H9 (cell line): ENCODE data around the gene CELA2B. TPM values are rescaled to one million over a fixed set of nuclear protein-coding genes. Genes with fewer than 3 reads are reported as not detected.

Source experiments
- DNase-seq: peaks from one replicate; pipeline ENCODE4 v3.0.0-alpha.2; 2017
- H2AFZ ChIP-seq: one replicate; pipeline ENCODE4 v1.6.1; 2013; ENCODE audit warnings: mild to moderate bottlenecking, low read length, control low read depth, moderate library complexity
- H2AK5ac ChIP-seq: 2 replicates; pipeline ENCODE4 v1.6.1; 2013; ENCODE audit warnings: low read length, control low read depth, mixed read lengths; ENCODE audit not compliant: insufficient read length
- H2BK120ac ChIP-seq: one replicate; pipeline ENCODE4 v1.6.1; 2013; ENCODE audit warnings: low read depth, mild to moderate bottlenecking, low read length, control low read depth, inconsistent platforms; ENCODE audit not compliant: poor library complexity, severe bottlenecking
- H2BK12ac ChIP-seq: 2 replicates; pipeline ENCODE4 v1.6.1; 2013; ENCODE audit warnings: low read length, control low read depth, mixed read lengths, low read depth; ENCODE audit not compliant: insufficient read length
- H2BK15ac ChIP-seq: 2 replicates; pipeline ENCODE4 v1.6.1; 2013; ENCODE audit warnings: low read depth, low read length, control low read depth
- H2BK20ac ChIP-seq: one replicate; pipeline ENCODE4 v1.6.1; 2013; ENCODE audit warnings: low read depth, mild to moderate bottlenecking, low read length, control low read depth, inconsistent platforms; ENCODE audit not compliant: poor library complexity, severe bottlenecking
- H2BK5ac ChIP-seq: 2 replicates; pipeline ENCODE4 v1.6.1; 2013; ENCODE audit warnings: low read length, control low read depth, mixed read lengths; ENCODE audit not compliant: insufficient read length
- H3K14ac ChIP-seq: 2 replicates; pipeline ENCODE4 v1.6.1; 2013; ENCODE audit warnings: low read length, control low read depth; ENCODE audit not compliant: insufficient read depth
- H3K18ac ChIP-seq: 2 replicates; pipeline ENCODE4 v1.6.1; 2013; ENCODE audit warnings: low read depth, mild to moderate bottlenecking, mixed read lengths, low read length, control low read depth; ENCODE audit not compliant: insufficient read length
- H3K23ac ChIP-seq: 2 replicates; pipeline ENCODE4 v1.6.1; 2013; ENCODE audit warnings: low read length, control low read depth, mixed read lengths, low read depth; ENCODE audit not compliant: insufficient read length
- H3K23me2 ChIP-seq: 2 replicates; pipeline ENCODE4 v1.6.1; 2013; ENCODE audit warnings: low read depth, mild to moderate bottlenecking, mixed read lengths, low read length, control low read depth; ENCODE audit not compliant: insufficient read length, poor library complexity, severe bottlenecking
- H3K27ac ChIP-seq: 2 replicates; pipeline ENCODE4 v1.5.1; 2013; ENCODE audit warnings: low read length, control low read depth, mixed read lengths, low read depth; ENCODE audit not compliant: insufficient read length
- H3K27me3 ChIP-seq: 2 replicates; pipeline ENCODE4 v1.6.1; 2013; ENCODE audit warnings: low read length, control low read depth, inconsistent platforms; ENCODE audit not compliant: insufficient read depth
- H3K4ac ChIP-seq: 2 replicates; pipeline ENCODE4 v1.6.1; 2013; ENCODE audit warnings: low read depth, mild to moderate bottlenecking, control low read depth, inconsistent platforms, low read length, moderate library complexity
- H3K4me1 ChIP-seq: 2 replicates; pipeline ENCODE4 v1.6.1; 2013; ENCODE audit warnings: low read length, control low read depth, inconsistent platforms; ENCODE audit not compliant: insufficient read depth
- H3K4me2 ChIP-seq: 2 replicates; pipeline ENCODE4 v1.6.1; 2013; ENCODE audit warnings: low read length, control low read depth, mixed read lengths; ENCODE audit not compliant: insufficient read length, insufficient read depth
- H3K56ac ChIP-seq: 2 replicates; pipeline ENCODE4 v1.6.1; 2013; ENCODE audit warnings: low read depth, mild to moderate bottlenecking, mixed read lengths, low read length, control low read depth; ENCODE audit not compliant: insufficient read length
- H3K79me1 ChIP-seq: 2 replicates; pipeline ENCODE4 v1.6.1; 2013; ENCODE audit warnings: low read depth, mild to moderate bottlenecking, moderate library complexity, low read length, control low read depth, inconsistent platforms; ENCODE audit not compliant: insufficient read depth, poor library complexity, severe bottlenecking
- H3K79me2 ChIP-seq: 2 replicates; pipeline ENCODE4 v1.6.1; 2013; ENCODE audit warnings: low read length, control low read depth, inconsistent platforms; ENCODE audit not compliant: insufficient read depth
- H3K9ac ChIP-seq: 2 replicates; pipeline ENCODE4 v1.6.1; 2013; ENCODE audit warnings: low read length, control low read depth, mixed read lengths; ENCODE audit not compliant: insufficient read length; ENCODE audit errors: extremely low read depth
- H3K9me3 ChIP-seq: one replicate; pipeline ENCODE4 v1.6.1; 2013; ENCODE audit warnings: low read depth, low read length, inconsistent platforms; ENCODE audit not compliant: control insufficient read depth
- H3T11ph ChIP-seq: one replicate; pipeline ENCODE4 v1.6.1; 2013; ENCODE audit warnings: mild to moderate bottlenecking, low read length, control low read depth, inconsistent platforms
- H4K20me1 ChIP-seq: one replicate; pipeline ENCODE4 v1.6.1; 2013; ENCODE audit not compliant: control insufficient read depth, insufficient read length, insufficient read depth
- H4K5ac ChIP-seq: 2 replicates; pipeline ENCODE4 v1.6.1; 2013; ENCODE audit warnings: low read depth, mild to moderate bottlenecking, mixed read lengths, low read length, control low read depth; ENCODE audit not compliant: insufficient read length
- H4K8ac ChIP-seq: replicated peaks from 2 replicates; pipeline ENCODE4 v1.6.1; 2013; ENCODE audit warnings: low read length, control low read depth, mixed read lengths, low read depth; ENCODE audit not compliant: insufficient read length
- H4K91ac ChIP-seq: 2 replicates; pipeline ENCODE4 v1.6.1; 2013; ENCODE audit warnings: low read depth, mild to moderate bottlenecking, moderate library complexity, mixed read lengths, low read length, control low read depth; ENCODE audit not compliant: insufficient read length
- H3K27ac Mint-ChIP-seq, 3 experiments: 2 replicates in 2 of 3; 3 replicates in 1 of 3; pipeline ENCODE4 v1.8.0; 2020 to 2021; ENCODE audit warnings: mixed read lengths in 3 of 3, mild to moderate bottlenecking in 1 of 3, moderate library complexity in 1 of 3
- H3K27me3 Mint-ChIP-seq: 2 replicates; pipeline ENCODE4 v1.8.0; 2021; ENCODE audit warnings: low read depth, mild to moderate bottlenecking, moderate library complexity, mixed read lengths
- H3K36me3 Mint-ChIP-seq, 3 experiments: 2 replicates in 2 of 3; 3 replicates in 1 of 3; pipeline ENCODE4 v1.8.0; 2020 to 2021; ENCODE audit warnings: low read depth in 3 of 3, mixed read lengths in 3 of 3; ENCODE audit not compliant: insufficient read depth in 1 of 3
- H3K4me1 Mint-ChIP-seq, 2 experiments: 2 replicates each; pipeline ENCODE4 v1.8.0; 2020; ENCODE audit warnings: mixed read lengths in 2 of 2
- H3K4me3 Mint-ChIP-seq, 2 experiments: 2 replicates in 1 of 2; 3 replicates in 1 of 2; pipeline ENCODE4 v1.8.0; 2020 to 2021; ENCODE audit warnings: mild to moderate bottlenecking in 2 of 2, mixed read lengths in 2 of 2, moderate library complexity in 1 of 2
- H3K9me3 Mint-ChIP-seq, 2 experiments: 2 replicates in 1 of 2; 3 replicates in 1 of 2; pipeline ENCODE4 v1.8.0; 2020; ENCODE audit warnings: mild to moderate bottlenecking in 2 of 2, mixed read lengths in 2 of 2, moderate library complexity in 1 of 2
- WGBS: extraction: QIAGEN DNeasy Blood & Tissue Kit; methylation state at CpG from one replicate; pipeline ENCODE4 v1.1.7; 2013; ENCODE audit warnings: missing lambda C conversion rate, low lambda C conversion rate, mixed read lengths; ENCODE audit not compliant: insufficient read length; ENCODE audit errors: extremely low coverage; 5-methylcytosine and 5-hydroxymethylcytosine counted together
- total RNA-seq: library from RNA; stranded (reverse); gene quantifications from 2 replicates; pipeline ENCODE4 v1.2.1, GENCODE V29; 2021
- TF ChIP-seq, protein P1 (sequence below): fragments of 200-600 bp; sonication (generic); conservative IDR thresholded peaks from 3 replicates; pipeline ENCODE4 v1.8.0; 2021; ENCODE audit warnings: antibody characterized with exemption, mild to moderate bottlenecking

The CELA2B gene
- total RNA-seq, 1 experiment from 2014 or later = not detected

DNA sequence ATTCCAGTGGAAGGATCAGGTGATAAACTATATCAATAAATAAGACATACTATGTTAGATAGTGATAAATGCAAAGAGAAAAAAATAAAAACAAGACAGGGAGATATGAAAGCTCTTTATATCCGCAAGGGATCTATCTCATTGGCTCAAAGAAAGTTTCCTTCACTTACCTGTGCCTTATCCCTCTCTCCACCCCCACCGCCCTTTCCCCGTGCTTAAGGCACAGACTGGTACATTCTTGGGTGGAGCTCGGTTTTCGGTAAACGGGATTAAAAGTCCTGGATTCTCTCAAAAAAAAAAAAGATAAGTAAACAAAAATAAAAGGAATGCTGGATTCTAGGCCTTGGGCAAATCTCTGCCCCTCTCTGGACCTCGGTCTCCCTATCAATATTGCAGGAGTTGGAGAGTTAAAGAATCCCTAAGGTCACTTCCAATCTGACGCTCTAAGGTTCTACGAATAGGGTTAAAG, 50.2 kb downstream of the CELA2B start:
- Histone ChIP-seq H3K23ac (no peak overlapping the region), H3K79me1 (no peaks in the 10 kb centered on the region), H3K4me2 (peak overlapping the region; percentile 86), H3K4ac (no peak overlapping the region), H3K9me3 (no peaks in the 10 kb centered on the region), H3K9ac (no peak overlapping the region), H2BK12ac (no peak overlapping the region), H2AK5ac (no peak overlapping the region), H4K91ac (no peak overlapping the region), H3K56ac (no peak overlapping the region), H4K20me1 (no peaks in the 10 kb centered on the region), H2BK20ac (no peak overlapping the region), H3K27me3 (no peaks in the 10 kb centered on the region), H2BK5ac (no peak overlapping the region), H3K14ac (no peak overlapping the region), H2BK15ac (no peak overlapping the region), H3K23me2 (peaks cover 8% of the 10 kb centered on the region), H3K18ac (no peak overlapping the region), H3K4me1 (peaks cover 3% of the 10 kb centered on the region; the same call in 1 of the 2 replicates), H3K27ac (no peak overlapping the region), H2AFZ (no peak overlapping the region), H3K79me2 (no peaks in the 10 kb centered on the region), H4K8ac (no peak overlapping the region), H3T11ph (no peak overlapping the region), H4K5ac (no peak overlapping the region), H2BK120ac (no peak overlapping the region)
- H3K36me3 Mint-ChIP-seq = peaks cover 2 to 16% (median 9%) of the 10 kb centered on the region in 3 experiments; a peak in 5 of 7 replicates
- peaks cover 28 to 43% of the 10 kb centered on the region in 2 experiments for H3K4me1 Mint-ChIP-seq
- no CpG with 5 or more reads among the region's 9 CpGs for WGBS
- H3K4me3 Mint-ChIP-seq = peak overlapping the region; percentile 92 to 95
- H3K27ac Mint-ChIP-seq = peak overlapping the region; percentile 38 to 74 (median 66); a peak in 5 of 7 replicates
- H3K9me3 Mint-ChIP-seq = no peaks in the 10 kb centered on the region
- TF ChIP-seq, protein P1, sequence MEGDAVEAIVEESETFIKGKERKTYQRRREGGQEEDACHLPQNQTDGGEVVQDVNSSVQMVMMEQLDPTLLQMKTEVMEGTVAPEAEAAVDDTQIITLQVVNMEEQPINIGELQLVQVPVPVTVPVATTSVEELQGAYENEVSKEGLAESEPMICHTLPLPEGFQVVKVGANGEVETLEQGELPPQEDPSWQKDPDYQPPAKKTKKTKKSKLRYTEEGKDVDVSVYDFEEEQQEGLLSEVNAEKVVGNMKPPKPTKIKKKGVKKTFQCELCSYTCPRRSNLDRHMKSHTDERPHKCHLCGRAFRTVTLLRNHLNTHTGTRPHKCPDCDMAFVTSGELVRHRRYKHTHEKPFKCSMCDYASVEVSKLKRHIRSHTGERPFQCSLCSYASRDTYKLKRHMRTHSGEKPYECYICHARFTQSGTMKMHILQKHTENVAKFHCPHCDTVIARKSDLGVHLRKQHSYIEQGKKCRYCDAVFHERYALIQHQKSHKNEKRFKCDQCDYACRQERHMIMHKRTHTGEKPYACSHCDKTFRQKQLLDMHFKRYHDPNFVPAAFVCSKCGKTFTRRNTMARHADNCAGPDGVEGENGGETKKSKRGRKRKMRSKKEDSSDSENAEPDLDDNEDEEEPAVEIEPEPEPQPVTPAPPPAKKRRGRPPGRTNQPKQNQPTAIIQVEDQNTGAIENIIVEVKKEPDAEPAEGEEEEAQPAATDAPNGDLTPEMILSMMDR = no peak
- H3K27me3 Mint-ChIP-seq = no peaks in the 10 kb centered on the region
- no peak for DNase-seq
